ENCODE results near the gene TRIM8.

TRIM8 gene

GRCh38 chr10:102704915-102705314 lies 60.6 kb downstream of the TRIM8 start:
- DNase-seq: no peak

- peak; percentile 10 for DNase-seq
These were observed 61.3 kb downstream of the TRIM8 start for GRCh38 chr10:102705531-102705930.

Data from inflammatory macrophage treated with lipopolysaccharide for 4 hours (primary cell).